Renal cortical epithelial cell (primary cell): ENCODE measurements around the gene TIMM44. TPM values are rescaled to one million over a fixed set of nuclear protein-coding genes. Genes with fewer than 3 reads are reported as not detected.
"Not testable (repeated sequence)": the region's sequence is repeated elsewhere in the genome, so short reads cannot be mapped to it uniquely, and the experiment has no call there.

ENCODE experiments used
- DNase-seq: peaks from one replicate; pipeline ENCODE4 v3.0.0-alpha.2; 2011; ENCODE audit warnings: low read depth
- total RNA-seq: library from RNA; depleted of rRNA; stranded (reverse); fragments of >200 nt; gene quantifications from 2 replicates; pipeline ENCODE4 v1.2.3, GENCODE V29; 2014

TIMM44 gene
- total RNA-seq, 1 donor from 2014 or later = 42.2 TPM

DNA sequence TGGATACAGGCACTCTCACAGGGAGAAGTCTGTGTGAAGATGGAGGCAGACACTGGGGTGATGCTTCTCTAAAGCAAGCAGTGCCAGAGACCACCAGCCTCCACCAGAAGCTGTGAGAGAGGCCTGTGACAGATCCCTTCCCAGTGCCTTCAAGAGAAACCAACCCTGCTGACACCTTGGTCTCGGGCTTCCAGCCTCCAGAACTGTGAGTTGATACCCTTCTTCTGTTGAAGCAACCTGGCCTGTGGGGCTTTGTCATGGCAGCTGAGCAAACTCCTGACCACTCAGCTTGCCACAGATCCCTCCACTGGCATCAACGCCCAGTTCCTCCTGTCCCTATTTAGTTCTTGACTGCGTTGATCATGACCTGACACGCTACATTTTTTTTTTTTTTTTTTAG, 33.0 kb upstream of the TIMM44 start:
- no peak for DNase-seq

DNA sequence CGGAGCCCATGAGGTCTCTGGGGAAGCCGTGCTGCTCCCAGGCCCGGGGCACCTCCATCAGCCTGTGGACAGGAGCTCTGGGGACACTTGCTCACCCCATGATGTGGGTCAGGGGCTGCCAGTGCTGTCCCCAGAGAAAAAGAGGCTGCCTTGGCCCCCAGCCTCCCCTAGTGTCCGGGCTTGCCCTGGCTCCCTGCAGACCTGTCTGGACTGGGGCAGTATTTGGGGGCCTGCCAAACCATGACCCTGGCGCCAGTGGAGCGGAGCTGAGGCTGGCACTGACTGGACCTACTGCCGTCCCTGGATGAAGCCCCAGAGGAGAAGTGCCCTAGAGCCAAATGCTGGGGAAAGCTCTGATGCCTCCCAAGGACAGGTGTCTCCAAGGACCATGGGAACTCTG, 31.6 kb upstream of the TIMM44 start:
- no peak for DNase-seq

GRCh38 chr19:7973883-7974282, 30.4 kb upstream of the TIMM44 start:
- no peak for DNase-seq

GRCh38 chr19:7971553-7972520, 28.4 kb upstream of the TIMM44 start:
- no peak for DNase-seq

- no peak for DNase-seq
These were observed 27.4 kb upstream of the TIMM44 start for GRCh38 chr19:7970716-7971448.

GRCh38 chr19:7969555-7969939, 26.1 kb upstream of the TIMM44 start:
- no peak for DNase-seq

GRCh38 chr19:7968796-7969554, 25.5 kb upstream of the TIMM44 start:
- DNase-seq = no peak

DNA sequence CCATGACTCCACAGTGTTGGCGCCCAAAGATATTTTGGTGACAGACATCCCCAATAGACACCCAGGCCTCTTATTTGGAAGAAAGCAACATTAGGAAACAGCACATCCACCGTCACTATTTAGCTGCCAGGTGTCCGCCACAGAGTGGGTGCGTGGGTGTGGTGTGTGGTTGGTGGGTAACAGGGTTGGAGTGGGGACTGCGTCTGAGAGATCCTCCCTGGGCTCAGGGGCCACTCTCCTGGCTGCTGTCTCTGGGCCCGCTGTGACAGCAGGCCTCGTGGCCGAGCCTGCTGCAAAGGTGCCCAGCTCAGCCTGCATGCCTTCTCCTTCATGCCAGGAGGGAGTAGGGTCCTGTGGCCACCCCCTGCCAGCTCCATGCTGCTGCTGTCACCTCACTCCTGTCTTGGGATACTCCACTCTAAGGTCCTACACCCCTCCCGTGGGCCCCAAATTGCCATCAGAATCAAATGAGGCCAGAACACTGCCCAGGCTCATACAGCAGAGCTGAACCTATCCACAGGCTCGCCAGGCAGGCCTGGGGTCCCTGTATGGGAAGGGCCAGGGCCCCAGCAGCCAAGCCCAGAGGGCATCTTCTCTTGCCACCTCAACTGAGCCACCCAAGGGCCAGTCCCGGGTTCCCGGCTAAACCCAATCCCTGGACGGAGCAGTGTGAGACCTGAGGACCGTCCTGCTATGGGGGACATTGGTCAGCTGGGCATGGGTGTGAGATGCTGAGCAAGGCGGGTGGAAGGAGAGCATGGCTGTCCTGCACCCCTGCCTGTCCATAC, 24.7 kb upstream of the TIMM44 start:
- DNase-seq = no peak

DNA sequence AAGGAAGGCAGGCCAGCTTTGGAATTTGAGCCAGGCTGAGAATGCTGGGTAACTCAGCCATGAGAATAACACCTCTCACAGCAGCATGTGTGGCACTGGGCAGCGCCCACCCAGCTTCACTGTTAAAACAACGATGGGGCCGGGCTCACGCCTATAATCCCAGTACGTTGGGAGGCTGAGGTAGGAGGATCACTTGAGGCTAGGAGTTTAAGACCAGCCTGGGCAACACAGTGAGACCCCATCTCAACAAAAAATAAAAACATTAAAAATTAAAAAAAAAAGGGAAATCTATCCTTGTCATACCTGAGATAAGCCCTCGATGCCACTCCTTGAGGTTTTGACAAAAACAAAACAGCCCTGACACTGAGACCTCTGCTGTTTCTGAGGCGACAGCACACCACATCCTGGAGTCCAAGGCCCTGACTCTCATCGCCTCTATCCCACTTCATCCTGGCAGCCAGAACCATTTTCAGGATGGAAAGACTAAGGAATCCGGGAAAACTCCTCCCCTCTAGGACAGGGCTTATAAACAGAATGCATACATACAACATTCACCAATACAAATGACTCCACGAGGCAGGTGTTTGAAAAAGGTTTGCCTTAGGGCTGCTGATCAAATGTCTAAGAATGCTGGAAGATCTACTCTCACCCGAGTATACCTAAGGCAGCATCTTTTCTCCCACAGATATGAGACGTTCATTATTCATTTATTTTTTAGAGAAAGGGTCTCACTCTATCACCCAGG, 22.6 kb upstream of the TIMM44 start:
- no peak for DNase-seq

GRCh38 chr19:7965259-7965841, 21.9 kb upstream of the TIMM44 start:
- no peak for DNase-seq

DNA sequence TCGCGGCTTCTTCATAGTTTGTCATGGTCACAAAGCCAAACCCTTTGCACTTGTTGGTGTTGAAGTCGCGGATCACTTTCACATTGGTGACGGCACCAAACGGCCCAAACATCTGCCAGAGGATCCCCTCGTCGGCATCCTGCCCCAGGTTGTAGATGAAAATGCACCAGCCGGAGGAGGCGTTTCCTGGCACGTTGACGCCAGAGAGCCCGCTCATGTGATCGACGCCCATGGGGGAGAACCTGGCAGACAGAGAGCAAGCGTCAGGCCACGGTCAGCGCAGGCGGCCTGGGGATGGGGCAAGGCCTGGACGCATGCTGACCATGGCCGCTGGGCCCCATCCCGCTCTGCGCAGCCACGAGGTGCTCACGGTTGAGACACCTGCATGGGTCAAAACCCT, 20.1 kb upstream of the TIMM44 start:
- DNase-seq = no peak

DNA sequence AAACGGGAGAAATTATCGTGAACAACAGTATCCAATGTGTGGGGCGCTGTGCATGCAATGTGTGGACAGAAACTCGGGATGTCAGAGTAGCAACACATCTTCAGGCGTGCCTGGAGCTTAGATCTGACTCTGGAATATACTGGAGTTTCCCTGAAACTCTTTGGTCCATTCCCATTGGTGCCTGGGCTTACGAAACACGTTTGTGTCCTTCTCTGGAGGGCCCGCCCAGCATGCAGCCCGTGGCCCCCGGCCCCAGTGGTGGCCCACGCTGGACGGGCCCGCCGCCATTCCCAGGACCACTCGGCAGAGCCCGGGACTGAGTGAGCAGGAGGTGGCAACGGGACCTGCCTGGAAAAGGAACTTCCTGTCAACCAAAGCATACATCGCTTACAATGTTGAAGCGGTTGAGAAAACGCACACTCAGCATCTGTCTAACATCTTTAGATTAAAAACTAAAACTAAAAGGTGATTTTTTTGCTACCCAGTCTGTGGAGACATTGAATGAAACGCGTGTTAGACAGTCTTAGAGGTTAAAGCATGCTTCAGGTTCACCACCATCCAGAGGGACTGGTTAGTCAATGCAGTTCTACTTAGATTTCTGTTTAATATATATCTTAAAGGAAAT, 19.3 kb upstream of the TIMM44 start:
- peak; percentile 22 for DNase-seq

GRCh38 chr19:7961920-7962626, 18.6 kb upstream of the TIMM44 start:
- DNase-seq = peak; percentile 91

DNA sequence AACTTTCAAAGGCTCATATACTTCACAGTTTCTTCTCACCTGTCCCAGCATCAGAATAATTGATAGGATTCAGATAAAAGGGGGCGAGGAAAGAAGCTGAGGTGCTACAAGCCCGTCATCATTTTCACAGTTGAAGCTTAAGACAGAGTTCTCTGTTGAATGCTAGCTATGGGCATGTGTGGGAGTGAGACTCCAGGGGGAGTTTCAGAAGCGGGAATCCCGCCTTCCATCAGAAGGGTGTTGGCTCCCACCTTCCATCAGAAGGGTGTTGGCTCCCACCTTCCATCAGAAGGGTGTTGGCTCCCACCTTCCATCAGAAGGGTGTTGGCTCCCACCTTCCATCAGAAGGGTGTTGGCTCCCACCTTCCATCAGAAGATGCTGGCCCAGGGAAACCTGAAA, 17.6 kb upstream of the TIMM44 start:
- not testable (repeated sequence) for DNase-seq

GRCh38 chr19:7959211-7959610, 15.7 kb upstream of the TIMM44 start:
- no peak for DNase-seq

DNA sequence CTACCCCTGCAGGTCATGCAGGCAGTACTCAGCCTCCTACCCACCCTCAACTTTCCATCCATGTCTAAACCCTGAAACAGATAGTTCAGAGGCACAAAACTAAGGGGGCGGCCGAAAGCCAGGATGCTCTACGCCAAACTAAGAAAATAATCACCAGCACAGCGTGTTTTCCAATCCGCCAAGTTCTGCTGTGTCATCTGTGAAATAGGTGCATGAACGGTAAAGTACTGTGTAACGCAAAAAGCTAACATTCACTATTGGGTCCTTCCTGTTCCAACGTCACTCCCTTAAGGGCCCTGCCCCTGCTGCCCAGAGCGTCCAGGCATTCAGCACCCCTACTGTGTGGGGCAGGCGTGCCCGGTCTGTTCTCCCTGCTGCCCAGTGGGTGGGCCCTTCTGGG, 12.2 kb upstream of the TIMM44 start:
- no peak for DNase-seq

DNA sequence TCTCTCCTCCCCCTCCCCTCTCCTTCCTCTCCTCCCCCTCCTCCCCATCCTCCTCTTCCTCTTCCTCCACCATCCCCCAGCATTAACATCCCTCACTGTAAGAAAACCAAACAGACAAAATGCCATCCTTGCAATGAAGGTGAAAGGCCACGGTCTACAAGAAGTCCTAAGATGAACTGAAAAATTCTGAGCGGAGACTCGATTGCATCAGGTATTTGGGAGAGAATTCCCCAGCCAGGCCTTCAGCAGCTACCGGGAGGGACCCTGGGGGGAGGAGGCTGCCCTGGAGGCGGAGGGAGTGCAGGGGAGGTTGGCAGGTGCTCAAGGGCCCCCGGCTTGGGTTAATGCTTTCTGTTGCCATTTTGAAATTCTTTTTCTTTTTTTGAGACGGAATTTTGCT, 10.1 kb upstream of the TIMM44 start:
- DNase-seq = no peak

- DNase-seq = no peak
These were observed 9.6 kb upstream of the TIMM44 start for GRCh38 chr19:7953060-7953459.

GRCh38 chr19:7947939-7948338, 4.5 kb upstream of the TIMM44 start:
- DNase-seq = no peak
